Inflammatory macrophage (primary cell): Measurements from ENCODE around the gene TERT.
"Not testable (repeated sequence)": the region's sequence is repeated elsewhere in the genome, so short reads cannot be mapped to it uniquely, and the experiment has no call there.

Experiments
- DNase-seq, 2 donors: peaks; one replicate each; pipeline ENCODE4 v3.0.0-alpha.2; 2020 to 2022

TERT gene

GRCh38 chr5:1293416-1294205 is 1.3 kb downstream of the TERT start:
- DNase-seq: no peak

GRCh38 chr5:1292846-1293415 is 1.9 kb downstream of the TERT start:
- no peak for DNase-seq

DNA sequence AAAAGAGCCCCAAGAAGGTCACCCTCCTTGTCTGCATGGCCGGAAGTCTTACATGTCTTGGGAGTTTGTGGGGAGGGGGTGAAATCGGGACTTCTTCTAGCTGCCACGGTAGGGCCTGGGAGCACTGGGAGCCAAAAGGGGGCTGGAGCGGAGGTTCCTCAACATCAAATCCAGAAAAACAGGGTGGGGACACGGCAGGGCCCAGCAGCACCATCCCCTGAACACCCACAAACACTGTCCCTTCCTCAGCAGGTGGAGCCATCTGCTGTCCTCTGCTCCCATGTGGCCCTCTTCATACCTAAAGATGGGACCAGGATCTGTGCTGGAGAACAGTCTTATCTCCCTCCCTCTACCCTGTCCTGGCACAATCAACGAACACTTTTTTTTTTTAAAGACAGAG is 2.7 kb downstream of the TERT start:
- no peak for DNase-seq

DNA sequence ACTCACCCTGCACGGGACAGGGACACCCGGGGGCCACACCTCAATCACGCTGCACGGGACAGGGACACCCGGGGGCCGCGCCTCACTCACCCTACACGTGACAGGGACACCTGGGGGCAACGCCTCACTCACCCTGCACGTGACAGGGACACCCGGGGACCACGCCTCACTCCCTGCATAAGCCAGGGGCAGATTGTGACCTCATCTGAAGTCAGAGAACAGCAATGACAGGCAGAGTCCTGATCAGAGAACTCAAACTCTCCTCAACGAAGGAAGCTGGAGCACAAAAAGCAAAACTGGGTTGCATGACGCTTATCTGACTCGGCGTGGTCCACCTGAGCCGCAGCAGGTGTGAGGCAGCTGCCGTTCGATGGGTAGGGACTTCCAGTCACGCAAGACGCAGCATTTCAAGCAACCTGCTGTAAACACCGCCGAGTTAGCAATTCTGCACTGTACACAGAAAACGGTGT is 3.2 kb downstream of the TERT start:
- no peak for DNase-seq

GRCh38 chr5:1290956-1291355 is 3.9 kb downstream of the TERT start:
- not testable (repeated sequence) for DNase-seq

DNA sequence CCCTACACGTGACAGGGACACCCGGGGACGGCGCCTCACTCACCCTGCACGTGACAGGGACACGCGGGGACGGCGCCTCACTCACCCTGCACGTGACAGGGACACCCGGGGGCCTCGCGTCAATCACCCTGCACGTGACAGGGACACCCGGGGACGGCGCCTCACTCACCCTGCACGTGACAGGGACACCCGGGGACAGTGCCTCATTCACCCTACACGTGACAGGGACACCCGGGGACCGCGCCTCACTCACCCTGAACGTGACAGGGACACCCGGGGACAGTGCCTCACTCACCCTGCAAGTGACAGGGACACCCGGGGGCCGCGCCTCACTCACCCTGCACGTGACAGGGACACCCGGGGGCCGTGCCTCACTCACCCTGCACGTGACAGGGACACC is 5.3 kb downstream of the TERT start:
- DNase-seq: not testable (repeated sequence)

GRCh38 chr5:1288439-1289335 is 6.2 kb downstream of the TERT start:
- no peak for DNase-seq

- DNase-seq: no peak
Observed at GRCh38 chr5:1285883-1286291, 9.0 kb downstream of the TERT start.

DNA sequence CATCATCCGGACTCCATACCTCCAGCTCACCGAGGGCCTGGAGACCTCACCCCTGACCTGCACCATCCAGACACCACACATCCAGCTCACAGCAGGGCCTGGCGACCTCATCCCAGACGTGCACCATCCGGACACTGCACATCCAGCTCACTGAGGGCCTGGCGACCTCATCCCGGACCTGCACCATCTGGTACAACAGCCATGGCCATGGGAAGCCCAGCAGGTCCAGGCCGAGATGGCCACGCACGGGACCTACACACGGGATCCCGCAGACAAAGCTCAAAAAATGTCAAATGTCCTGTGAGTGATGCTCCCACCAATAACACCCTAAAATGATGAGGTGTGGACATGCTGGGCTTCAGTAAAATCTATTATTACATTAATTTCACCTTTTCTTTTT is 9.7 kb downstream of the TERT start:
- DNase-seq: no peak

DNA sequence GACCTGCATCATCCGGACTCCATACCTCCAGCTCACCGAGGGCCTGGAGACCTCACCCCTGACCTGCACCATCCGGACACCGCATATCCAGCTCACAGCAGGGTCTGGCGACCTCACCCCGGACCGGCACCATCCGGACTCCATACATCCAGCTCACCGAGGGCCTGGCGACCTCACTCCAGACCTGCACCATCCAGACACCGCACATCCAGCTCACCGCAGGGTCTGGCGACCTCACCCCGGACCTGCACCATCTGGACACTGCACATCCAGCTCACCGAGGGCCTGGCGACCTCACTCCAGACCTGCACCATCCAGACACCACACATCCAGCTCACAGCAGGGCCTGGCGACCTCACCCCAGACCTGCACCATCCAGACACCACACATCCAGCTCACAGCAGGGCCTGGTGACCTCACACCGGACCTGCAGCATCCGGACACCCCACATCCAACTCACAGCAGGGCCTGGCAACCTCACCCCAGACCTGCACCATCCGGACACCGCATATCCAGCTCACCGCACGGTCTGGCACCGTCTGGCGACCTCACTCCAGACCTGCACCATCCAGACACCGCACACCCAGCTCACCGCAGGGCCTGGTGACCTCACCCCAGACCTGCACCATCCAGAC is 10.4 kb downstream of the TERT start:
- DNase-seq: not testable (repeated sequence)

DNA sequence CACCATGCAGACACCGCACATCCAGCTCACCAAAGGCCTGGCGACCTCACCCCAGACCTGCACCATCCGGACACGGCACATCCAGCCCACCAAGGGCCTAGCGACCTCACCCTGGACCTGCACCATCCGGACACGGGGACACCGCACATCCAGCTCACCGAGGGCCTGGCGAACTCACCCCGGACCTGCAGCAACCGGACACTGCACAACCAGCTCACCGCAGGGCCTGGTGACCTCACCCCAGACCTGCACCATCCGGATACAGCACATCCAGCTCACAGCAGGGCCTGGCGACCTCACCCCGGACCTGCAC is 11.2 kb downstream of the TERT start:
- DNase-seq: not testable (repeated sequence)

GRCh38 chr5:1282993-1283728 is 11.7 kb downstream of the TERT start:
- not testable (repeated sequence) for DNase-seq

DNA sequence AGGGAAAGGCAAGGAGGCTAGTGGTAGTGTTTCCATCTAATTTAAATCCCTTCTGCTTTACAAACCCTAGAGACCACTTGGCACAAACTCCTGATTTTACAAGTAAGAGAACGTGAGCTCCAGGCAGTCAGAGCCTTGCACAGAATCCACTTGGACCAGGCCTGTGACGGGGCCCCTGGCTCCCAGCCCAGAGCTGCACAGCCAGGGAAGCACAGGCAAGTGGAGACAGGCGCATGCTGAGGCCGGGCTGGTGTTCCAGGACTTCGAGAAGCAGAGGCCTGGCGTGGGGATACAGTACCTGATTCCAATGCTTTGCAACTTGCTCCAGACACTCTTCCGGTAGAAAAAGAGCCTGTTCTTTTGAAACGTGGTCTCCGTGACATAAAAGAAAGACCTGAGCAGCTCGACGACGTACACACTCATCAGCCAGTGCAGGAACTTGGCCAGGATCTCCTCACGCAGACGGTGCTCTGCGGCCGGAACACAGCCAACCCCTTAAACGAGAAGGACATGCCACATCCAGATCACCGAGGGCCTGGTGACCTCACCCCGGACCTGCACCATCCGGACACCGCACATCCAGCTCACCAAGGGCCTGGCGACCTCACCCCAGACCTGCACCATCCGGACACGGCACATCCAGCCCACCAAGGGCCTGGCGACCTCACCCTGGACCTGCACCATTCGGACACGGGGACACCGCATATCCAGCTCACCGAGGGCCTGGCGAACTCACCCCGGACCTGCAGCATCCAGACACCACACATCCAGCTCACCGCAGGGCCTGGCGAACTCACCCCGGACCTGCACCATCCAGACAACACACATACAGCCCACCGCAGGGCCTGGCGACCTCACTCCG is 12.5 kb downstream of the TERT start:
- DNase-seq: no peak

- DNase-seq: no peak
Observed at GRCh38 chr5:1281038-1281882, 13.6 kb downstream of the TERT start.

DNA sequence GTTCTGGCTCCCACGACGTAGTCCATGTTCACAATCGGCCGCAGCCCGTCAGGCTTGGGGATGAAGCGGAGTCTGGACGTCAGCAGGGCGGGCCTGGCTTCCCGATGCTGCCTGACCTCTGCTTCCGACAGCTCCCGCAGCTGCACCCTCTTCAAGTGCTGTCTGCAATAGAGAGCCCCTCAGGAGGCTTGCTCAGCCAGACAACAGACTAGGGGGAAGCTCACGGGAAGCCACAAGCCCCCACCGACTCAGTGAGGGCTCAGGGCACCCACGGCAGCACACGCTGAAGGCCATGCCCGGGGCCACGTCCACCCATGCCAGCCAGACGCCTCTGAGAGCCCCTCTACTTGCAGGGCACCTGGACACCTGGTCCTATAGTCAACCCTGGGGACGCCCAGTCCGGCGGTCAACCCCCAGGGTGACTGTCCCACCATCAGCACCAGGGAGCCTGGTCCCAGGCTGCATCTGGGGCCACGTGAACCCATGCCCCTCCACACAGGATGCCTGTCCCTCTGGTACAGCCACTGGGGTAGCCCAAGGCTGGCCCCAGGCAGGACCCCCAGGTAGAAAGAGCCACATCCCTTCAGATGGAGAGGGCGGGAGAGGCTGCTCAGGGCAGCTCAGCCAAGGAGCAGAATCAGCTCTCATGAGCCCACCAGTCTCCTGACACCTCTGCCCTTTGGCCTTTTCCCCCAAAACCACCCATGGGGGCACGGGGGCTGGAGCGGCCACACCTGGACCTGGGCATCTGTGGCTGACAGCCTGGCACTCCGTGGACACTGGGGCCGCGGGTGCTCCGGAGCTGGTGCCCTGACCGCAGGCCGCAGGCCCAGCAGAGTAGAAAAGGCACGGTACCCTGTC is 14.5 kb downstream of the TERT start:
- no peak for DNase-seq

DNA sequence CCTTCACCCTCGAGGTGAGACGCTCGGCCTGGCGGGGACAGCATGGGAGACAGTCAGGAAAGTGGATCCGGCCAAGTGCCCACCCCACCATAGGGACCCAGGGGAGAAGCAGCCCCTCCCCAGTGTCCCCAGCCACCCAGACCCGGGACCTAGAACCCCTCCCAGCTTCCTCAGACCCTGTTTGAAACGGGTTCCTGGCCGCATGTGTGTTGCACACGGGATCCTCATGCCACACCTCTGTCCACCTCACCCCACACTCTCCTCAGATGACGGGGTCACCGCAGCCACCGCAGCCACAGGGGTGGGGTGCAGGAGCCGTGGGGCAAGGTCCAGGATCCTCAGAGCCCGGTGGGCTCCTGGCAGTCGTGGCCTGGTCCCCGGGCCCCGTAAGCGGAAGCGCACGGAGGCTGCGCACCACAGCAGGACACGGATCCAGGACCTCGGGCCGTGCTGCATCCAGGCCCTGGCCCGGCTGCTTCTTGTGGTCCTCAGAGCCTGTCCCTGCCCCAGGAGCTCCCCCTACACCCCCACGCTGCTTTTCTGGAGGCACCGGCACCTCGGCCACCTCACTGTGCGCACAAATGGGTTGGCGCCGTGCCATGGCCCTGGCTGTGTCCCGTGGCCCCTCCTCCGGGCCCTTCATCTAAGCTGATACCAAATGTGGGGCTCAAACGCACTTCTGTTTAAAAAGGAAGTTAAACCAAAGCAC is 15.3 kb downstream of the TERT start:
- DNase-seq: no peak

DNA sequence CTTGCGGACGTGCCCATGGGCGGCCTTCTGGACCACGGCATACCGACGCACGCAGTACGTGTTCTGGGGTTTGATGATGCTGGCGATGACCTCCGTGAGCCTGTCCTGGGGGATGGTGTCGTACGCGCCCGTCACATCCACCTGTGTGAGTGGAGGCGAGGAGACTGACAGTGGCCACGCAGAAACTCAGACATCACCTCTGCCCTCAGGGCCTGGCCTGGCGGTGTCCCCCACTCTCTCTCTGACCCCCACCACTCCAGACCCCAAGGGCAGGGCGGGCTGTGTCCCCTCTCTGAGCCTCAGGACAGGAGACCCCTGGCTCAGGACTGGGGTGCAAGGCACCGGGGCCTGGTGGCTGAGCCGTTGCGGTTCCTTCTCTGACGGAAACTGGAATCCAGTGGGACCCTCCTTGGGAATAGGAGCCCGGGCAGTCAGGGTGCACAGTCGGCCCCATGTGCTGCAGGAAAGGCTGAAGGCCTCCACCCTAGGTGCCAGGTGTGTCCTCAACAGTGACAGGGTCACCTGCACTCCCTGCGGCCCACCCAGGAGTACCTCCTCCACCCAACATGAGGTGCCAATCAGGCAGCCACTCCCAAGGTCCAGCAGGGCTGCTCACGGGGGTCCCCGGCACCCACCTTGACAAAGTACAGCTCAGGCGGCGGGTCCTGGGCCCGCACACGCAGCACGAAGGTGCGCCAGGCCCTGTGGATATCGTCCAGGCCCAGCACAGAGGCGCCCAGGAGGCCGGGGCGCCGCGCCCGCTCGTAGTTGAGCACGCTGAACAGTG is 16.0 kb downstream of the TERT start:
- no peak for DNase-seq

DNA sequence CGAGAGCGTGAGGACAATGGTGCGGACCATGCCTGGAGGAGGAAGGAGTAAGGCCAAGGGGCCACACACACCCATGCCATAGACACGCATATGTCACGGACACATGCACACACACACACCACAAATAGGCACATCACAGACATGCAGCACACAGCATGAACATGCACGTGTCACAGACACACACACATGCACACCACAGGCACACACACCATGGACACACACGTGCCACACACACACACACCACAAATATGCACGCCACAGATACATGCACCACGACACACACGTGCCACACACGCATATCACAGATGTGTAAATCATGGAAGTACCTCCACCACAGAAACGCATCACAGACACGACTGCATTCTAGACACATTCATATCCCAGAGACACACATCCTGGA is 16.7 kb downstream of the TERT start:
- DNase-seq: no peak
